ENCODE measurements around the gene CCDC8.
"Not testable (repeated sequence)": the region's sequence is repeated elsewhere in the genome, so short reads cannot be mapped to it uniquely, and the experiment has no call there.

The CCDC8 gene

GRCh38 chr19:46404055-46404752 lies 9.2 kb downstream of the CCDC8 start:
- DNase-seq: peak; percentile 55

DNA sequence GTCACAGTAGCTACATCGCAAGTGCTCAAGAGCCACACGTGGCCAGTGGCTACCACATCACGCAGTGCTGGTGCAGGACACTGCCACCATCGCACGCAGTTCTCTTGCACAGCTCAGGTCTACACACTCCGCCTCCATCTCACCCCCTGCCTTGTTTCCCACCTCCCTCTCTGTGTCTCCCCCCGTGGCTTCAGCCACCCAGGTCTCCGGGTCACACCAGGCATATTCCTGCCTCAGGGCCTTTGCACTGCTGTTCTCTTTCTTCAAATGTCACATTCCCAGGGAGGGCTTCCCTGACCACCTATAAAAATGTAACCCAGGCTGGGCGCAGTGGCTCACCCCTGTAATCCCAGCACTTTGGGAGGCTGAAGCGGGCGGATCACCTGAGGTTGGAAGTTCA lies 10.6 kb downstream of the CCDC8 start:
- DNase-seq: no peak

DNA sequence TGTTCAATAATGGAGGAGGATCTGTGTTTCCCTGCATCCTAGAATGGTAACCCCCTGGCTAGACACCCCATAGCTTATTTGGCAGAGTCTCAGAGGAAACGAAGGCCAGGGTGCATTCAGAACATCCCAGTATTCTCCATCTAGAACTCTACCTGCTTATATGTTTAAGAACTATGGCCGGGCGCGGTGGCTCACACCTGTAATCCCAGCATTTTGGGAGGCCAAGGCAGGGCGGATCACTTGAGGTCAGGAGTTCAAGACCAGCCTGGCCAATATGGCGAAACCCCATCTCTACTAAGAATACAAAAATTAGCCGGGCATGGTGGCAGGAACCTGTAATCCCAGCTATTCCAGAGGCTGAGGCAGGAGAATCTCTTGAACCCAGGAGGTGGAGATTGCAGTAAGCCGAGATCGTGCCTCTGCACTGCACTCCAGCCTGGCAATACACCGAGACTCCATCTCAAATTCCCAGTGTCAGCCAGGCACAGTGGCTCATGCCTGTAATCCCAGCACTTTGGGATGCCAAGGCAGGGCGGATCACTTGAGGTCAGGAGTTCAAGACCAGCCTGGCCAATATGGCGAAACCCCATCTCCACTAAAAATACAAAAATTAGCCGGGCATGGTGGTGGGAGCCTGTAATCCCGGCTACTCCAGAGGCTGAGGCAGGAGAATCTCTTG lies 15.4 kb downstream of the CCDC8 start:
- not testable (repeated sequence) for DNase-seq

DNA sequence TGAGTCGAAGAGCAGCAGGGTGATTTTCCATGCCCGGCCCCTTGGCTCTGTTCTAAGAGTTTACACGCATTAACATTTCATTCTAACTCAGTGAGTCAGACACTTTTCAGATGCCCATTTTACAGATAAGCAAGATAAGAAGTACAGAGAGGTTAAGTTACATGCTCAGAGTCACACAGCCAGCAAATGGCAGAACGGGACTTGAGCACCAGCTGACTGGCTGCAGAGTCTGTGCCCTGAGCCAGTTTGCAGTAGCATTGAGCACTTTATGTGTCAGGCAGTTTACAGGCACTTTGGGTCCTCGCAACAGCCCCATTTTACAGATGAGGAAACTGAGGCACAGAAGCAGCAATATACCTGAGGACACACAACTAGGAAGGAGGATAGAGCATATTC lies 19.0 kb downstream of the CCDC8 start:
- DNase-seq: peak; percentile 38

DNA sequence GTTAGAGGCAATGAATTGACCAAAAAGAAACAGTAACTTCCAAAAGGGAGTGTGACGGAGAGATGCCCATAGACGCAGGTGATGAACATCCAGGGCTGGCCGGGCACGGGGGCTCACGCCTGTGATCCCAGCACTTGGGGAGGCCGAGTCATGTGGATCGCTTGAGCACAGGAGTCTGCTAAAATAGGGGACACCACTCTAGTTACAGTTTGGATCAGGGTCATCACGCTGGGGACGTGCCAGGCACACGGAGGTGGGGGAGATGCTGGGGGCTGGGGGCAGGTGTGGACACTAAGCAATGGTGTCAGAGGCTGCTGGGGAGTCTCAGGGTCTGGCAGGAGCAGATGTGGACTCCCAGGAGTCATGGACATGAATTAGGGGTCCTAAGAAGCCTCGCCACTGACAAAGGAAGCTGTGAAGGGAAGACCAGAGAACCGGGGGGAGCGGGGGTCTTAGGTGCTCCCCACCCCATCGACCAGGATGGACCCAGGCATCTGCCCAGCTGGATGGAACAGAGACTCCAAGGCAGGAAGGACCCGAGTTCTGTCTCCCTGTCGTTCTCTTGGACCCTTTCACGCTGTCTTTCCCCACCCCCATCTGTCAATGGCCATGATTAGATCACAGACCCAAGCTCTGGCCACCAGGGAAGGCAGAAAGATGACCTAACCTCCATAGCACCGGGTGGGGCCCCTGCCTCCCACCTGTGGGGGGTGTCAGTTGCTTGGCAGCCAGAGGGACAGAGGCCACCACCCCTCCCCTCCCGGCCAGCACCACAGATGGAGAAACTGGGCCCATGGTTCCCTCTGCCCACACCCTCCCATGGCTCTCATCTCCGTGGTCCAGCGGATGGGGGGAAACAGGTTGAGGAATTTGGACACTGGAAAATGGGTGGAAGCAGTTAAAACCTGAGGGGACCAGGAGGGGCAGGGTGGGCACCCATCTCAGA lies 19.6 kb downstream of the CCDC8 start:
- no peak for DNase-seq

- no peak for DNase-seq
Measured at GRCh38 chr19:46392837-46393236, 20.5 kb downstream of the CCDC8 start.

GRCh38 chr19:46392252-46392801 lies 21.0 kb downstream of the CCDC8 start:
- peak; percentile 80 for DNase-seq

DNA sequence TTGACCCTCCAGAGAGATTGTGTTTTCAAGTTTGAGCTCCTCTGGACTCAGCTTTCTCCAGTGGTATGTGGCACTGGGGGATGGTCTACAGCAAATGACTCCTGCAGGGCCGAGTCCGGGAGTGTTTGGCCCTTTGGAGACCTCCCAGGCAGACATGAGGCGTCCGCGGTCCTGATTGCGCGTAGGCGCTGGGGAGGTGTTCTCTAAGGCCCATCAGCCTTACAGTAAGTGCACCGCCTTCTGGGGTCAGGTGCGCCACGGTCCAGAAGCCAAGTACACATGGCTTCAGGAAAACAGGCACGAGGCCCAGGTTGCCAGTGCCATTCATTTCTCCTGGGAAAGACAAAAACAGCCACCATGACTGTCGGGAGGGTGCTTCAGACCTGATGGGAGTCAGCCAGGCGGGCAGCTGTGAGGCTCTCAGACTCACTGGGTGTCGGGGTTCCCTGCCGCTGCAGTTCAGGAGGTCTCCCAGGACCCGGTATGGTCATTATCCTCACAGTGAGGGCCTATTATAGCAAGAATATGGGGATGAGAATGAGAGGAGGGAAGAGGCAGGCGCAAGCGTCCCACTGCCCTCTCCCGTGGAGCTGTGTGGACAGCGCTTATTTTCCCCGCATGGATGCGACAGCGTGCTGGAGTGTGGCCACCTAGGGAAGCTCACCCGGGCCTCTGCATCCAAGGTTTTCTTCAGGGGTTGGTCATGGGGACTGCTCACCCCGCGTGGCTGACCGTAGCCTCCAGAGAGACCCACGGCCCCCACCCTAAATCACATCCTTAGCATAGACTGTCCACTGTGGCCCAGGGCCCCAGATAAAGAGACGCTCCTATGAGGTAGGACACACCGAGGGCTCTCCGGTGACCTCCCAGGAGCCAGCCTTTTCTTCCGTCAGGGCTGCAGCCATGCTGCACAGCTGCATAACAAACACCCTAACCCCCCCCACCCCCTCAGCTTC lies 21.8 kb downstream of the CCDC8 start:
- no peak for DNase-seq

DNA sequence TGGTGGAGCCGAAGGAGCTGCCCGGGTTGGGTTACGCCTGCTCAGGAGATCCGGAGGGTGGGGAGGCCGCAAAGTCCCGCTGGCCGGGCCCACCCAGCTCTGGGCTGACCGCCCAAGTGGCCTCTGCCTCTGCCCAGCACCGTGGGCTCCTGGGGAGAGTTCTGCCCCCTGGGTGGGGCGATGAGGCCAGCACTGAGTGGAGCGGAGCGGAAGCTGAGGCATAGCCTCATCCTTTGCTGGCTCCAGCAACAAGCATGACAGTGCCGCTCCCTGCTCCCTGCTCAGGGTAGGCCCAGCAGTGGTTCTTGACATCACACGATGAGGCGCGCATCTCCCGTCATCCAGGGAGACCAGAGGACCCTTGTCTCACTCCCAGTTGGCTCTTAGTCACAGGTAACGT lies 22.5 kb downstream of the CCDC8 start:
- no peak for DNase-seq

DNA sequence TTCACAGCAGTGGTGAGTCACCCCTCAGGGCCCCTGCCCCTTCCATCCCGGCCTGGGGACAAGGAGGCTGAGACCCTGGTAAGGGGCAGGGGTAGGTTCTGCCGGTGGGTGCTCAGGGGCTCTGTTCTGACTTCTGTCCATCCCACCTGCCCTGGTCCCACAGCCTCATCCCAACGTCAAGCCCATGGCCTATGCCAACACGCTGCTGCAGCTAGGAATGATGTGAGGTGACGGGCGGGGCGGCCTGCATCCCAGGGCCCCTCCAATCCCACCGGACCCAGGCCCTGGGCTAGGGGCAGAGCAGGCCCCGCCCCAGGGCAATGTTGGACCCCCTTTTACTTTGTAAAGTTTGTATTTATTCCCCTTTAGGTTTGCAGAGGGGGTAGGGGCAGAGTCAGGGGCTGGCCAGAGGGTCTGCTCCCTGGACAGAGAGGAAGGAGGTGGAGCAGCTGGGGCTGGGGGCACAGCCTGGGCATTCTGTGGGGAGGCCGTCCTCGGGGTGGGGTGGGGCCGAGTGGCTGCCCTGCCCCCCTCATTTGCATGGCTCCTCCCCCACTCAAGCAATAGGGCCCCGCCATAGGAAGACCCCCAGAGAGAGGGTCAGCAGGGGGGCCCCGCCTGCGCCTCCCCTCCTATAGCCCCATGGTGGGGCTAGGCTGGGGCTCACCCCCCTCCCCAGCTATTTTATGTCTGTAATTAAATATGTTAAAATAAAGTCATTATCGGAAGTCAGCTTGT lies 23.1 kb downstream of the CCDC8 start:
- DNase-seq: no peak

- no peak for DNase-seq
Measured at GRCh38 chr19:46388311-46389095, 24.9 kb downstream of the CCDC8 start.

GRCh38 chr19:46387713-46388130 lies 25.6 kb downstream of the CCDC8 start:
- no peak for DNase-seq

- DNase-seq: no peak
Measured at GRCh38 chr19:46386996-46387712, 26.2 kb downstream of the CCDC8 start.

DNA sequence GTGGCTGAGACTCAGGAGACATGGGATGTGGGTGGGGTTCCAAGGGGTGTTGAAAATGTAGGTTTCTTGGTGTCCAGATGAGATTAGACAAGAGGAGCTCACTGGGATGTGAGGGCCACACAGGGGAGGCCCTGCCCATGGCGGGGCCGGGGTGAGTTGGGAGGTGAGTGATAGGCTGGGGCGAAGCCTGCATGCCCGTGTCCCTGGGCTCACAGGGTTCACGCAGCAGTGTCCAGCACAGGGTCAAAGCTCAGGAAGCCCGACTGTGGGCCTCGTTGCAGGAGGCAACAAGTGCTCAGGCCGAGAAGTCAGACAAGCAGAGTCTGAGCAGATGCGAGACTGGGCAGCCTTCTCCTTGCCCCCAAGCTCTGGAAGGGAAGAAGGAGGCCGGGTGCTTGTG lies 27.2 kb downstream of the CCDC8 start:
- DNase-seq: no peak

GRCh38 chr19:46385636-46386035 lies 27.7 kb downstream of the CCDC8 start:
- no peak for DNase-seq

DNA sequence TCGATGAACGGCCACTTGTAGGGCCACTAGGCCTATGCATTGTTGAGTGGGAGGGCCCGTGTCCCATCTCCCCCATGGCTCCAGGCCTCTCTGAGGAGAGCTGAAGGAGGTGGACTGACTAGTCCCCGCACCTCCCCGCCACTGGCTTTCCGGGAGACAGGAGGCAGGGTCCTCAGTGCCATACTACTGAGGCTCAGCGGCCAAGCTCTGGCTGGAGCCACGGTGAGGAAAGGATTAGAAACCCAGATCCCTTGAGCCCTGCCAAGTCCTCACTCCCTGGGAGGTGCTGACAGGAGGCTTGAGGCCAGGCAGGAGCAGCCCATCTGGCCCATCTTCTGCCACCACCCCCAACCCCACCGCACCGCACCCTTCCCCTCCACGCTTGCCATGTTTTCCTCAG lies 29.0 kb downstream of the CCDC8 start:
- DNase-seq: no peak

- no peak for DNase-seq
Measured at GRCh38 chr19:46383846-46384245, 29.5 kb downstream of the CCDC8 start.

DNA sequence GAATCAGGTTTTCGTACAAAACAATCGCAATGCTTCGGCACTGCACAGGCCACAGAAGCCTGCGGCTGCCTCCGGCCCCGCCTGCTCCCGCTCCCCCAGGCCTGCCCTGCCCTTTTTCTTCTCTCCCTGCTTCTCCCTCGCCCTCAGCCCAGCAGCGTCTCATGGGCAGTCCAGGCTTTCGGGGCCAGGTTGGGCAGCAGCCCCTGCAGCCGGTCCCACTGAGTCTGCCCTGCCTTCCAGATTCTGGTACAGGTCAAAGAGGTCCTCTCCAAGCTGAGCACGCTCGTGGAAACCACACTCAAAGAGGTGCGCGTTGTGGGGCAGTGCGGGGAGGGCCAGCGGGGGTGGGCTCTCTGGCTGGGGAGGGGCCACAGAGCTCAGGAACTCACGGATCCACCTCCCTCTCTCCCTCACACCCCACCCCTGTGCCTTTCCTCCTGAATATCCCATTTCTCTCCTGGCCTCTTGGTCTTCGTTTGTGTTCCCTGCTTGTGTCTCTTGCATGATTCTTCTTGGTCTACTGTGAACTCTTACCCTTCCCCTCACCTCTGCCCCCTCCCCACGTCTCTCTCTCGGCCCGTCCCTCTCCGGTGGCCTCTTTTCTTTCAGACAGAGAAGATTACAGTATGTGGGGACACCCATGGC lies 30.1 kb downstream of the CCDC8 start:
- DNase-seq: no peak

GRCh38 chr19:46381756-46382345 lies 31.5 kb downstream of the CCDC8 start:
- DNase-seq: peak; percentile 27
